ENCODE data around the gene HPCAL1. TPM values are rescaled to one million over a fixed set of nuclear protein-coding genes. Genes with fewer than 3 reads are reported as not detected.
A peak's percentile ranks its signal among the peaks of the same experiment; 100 is the strongest.

The HPCAL1 gene
- total and polyA plus RNA-seq, 2 of the 4 experiments (the other 2 are of a cell fraction): 8.2 to 33.7 TPM

- Histone ChIP-seq H4K5ac (ENCODE audit: low read depth, low read length) (no peak overlapping the region), H2BK15ac (ENCODE audit: low read depth, low read length) (no peak overlapping the region), H2BK20ac (ENCODE audit: low read depth, low read length) (no peak overlapping the region), H3K23ac (ENCODE audit: low read depth, low read length) (no peak overlapping the region), H3K27ac (ENCODE audit: insufficient read depth, low read length) (no peak overlapping the region), H3K4me2 (ENCODE audit: low read depth, low read length) (no peak overlapping the region), H3K18ac (ENCODE audit: low read depth, low read length) (no peak overlapping the region), H3K36me3 (ENCODE audit: control insufficient read depth, insufficient read depth, low read length) (no peaks in the 10 kb centered on the region; the same call in 1 of the 2 replicates), H2BK5ac (ENCODE audit: low read depth, low read length, poor library complexity, severe bottlenecking) (no peak overlapping the region), H4K8ac (ENCODE audit: low read depth in 2 of 2, low read length in 2 of 2) (no peak overlapping the region), H3K4ac (ENCODE audit: low read depth, low read length) (no peak overlapping the region), H2AK5ac (ENCODE audit: low read depth, low read length) (no peak overlapping the region), H2AK9ac (replicated peaks; ENCODE audit: low read depth, low read length, poor library complexity) (peak overlapping the region; percentile 48), H2AFZ (replicated peaks; ENCODE audit: low read length, poor library complexity) (no peak overlapping the region), H4K20me1 (ENCODE audit: insufficient read depth, low read length) (peaks cover 20% of the 10 kb centered on the region), H3K4me3 (ENCODE audit: insufficient read depth, low read depth, low read length) (no peak overlapping the region), H4K91ac (ENCODE audit: insufficient read depth, low read depth, low read length) (no peak overlapping the region), H3K9me3 (ENCODE audit: control insufficient read depth, insufficient read depth, low read length) (no peaks in the 10 kb centered on the region), H2BK120ac (ENCODE audit: low read depth, low read length) (no peak overlapping the region), H3K9ac (ENCODE audit: low read depth, low read length) (no peak overlapping the region), H3K9me1 (ENCODE audit: insufficient read depth, low read length) (peaks cover 10% of the 10 kb centered on the region), H3K14ac (replicated peaks; ENCODE audit: low read depth, low read length) (no peak overlapping the region), H3K27me3 (ENCODE audit: control insufficient read depth, insufficient read depth, low read length) (no peaks in the 10 kb centered on the region), H3K79me1 (ENCODE audit: low read depth in 1 of 2, low read length in 2 of 2) (peaks cover 7 to 22% of the 10 kb centered on the region in 2 experiments; a peak in 3 of 4 replicates), H3K4me1 (ENCODE audit: control insufficient read depth, insufficient read depth, low read length) (no peaks in the 10 kb centered on the region), H3K56ac (ENCODE audit: extremely low read depth, insufficient read depth, low read length) (no peak overlapping the region)
- in situ Hi-C loops (cut with MboI; ENCODE audit: low sequenced_read_pairs) (no loop called here), intact Hi-C loops (cut with micrococcal nuclease) (no loop called here), dilution Hi-C loops (cut with HindIII; ENCODE audit: low sequenced_read_pairs, unreplicated experiment) (no loop called here)
- ATAC-seq (ENCODE audit: low read depth): no peak
- TF ChIP-seq MXI1 (IDR thresholded peaks at IDR 0.05; ENCODE audit: borderline replicate concordance, low read depth, low read length) (no peak), CEBPB (IDR thresholded peaks at IDR 0.05; ENCODE audit: low read depth, low read length) (no peak), MAFK (IDR thresholded peaks at IDR 0.05; ENCODE audit: low read depth, low read length) (no peak), POLR2A (IDR thresholded peaks at IDR 0.05; ENCODE audit: low read depth, low read length) (no peak), SMC3 (IDR thresholded peaks at IDR 0.05; ENCODE audit: low read depth, low read length) (no peak), CHD1 (IDR thresholded peaks at IDR 0.05; ENCODE audit: low read depth, low read length) (no peak), ELK1 (IDR thresholded peaks at IDR 0.05; ENCODE audit: borderline replicate concordance, low read depth, low read length) (no peak), CTCF (conservative IDR thresholded peaks at IDR 0.05; ENCODE audit: low read depth, low read length) (no peak), NFE2L2 (IDR thresholded peaks at IDR 0.05; ENCODE audit: low read depth, low read length) (no peak), BHLHE40 (IDR thresholded peaks at IDR 0.05; ENCODE audit: low read depth, low read length) (no peak), MAZ (IDR thresholded peaks at IDR 0.05; ENCODE audit: borderline replicate concordance, low read depth, low read length) (no peak)
- DNase-seq: no peak
- ChIA-PET CTCF (no interaction called here), POLR2A (ENCODE audit: unreplicated experiment) (no interaction called here)
- no TSS peak for BruUV-seq (replicated peaks)
- WGBS, 2 experiments (ENCODE audit: extremely low coverage in 2 of 2, insufficient read length in 1 of 2): 96% methylated on average over 4 of the region's 24 CpGs; no CpG with 5 or more reads in 1 of the 2 experiments
These were observed 66.0 kb downstream of the HPCAL1 start for GRCh38 chr2:10368491-10369231.
